ENCODE measurements around the gene ZNF385C.
"Not testable (repeated sequence)": the region's sequence is repeated elsewhere in the genome, so short reads cannot be mapped to it uniquely, and the experiment has no call there.

ZNF385C gene

GRCh38 chr17:42025936-42026335, 72.3 kb downstream of the ZNF385C start:
- Histone ChIP-seq H3K4me1 (ENCODE audit: control extremely low read depth in 1 of 4, control insufficient read depth in 4 of 4, insufficient read depth in 4 of 4, low read length in 3 of 4) (peaks cover 12 to 57% (median 48%) of the 10 kb centered on the region in 4 experiments), H3K27ac (ENCODE audit: insufficient read depth in 1 of 2, low read depth in 1 of 2, low read length in 2 of 2, poor library complexity in 1 of 2, severe bottlenecking in 2 of 2) (no peak overlapping the region), H3K36me3 (ENCODE audit: control insufficient read depth in 4 of 4, insufficient read depth in 4 of 4, low read length in 3 of 4) (peaks cover 10 to 26% (median 17%) of the 10 kb centered on the region in 4 experiments), H3K4me3 (ENCODE audit: control insufficient read depth in 1 of 7, extremely low read depth in 1 of 7, insufficient read depth in 4 of 7, low read depth in 2 of 7, low read length in 6 of 7) (no peak overlapping the region), H3K27me3 (replicated peaks in 2 of 5; ENCODE audit: control insufficient read depth in 4 of 5, insufficient read depth in 5 of 5, low read length in 4 of 5) (no peaks in the 10 kb centered on the region), H3K9me3 (ENCODE audit: control extremely low read depth in 1 of 5, control insufficient read depth in 4 of 5, insufficient read depth in 2 of 5, low read depth in 1 of 5, low read length in 4 of 5) (no peaks in the 10 kb centered on the region)
- DNase-seq: no peak
- ChIA-PET POLR2A (interaction anchor here (1.1 to 1.4 kb wide), 2 partner anchors 9 to 40 kb away, joined by 3 to 5 read pairs; partner anchors contain the start of gene DNAJC7), CTCF (interaction anchor here (0.8 to 17.9 kb wide), 20 partner anchors 8 to 233 kb away, joined by 3 to 381 read pairs (median 8); partner anchors contain the start of genes C17orf113, DHX58, DNAJC7 and KAT2A)
- WGBS (ENCODE audit: insufficient coverage): no CpG with 5 or more reads among the region's 3 CpGs

GRCh38 chr17:42025191-42025579, 73.1 kb downstream of the ZNF385C start:
- H3K27me3 ChIP-seq (replicated peaks in 2 of 5; ENCODE audit: control insufficient read depth in 4 of 5, insufficient read depth in 5 of 5, low read length in 4 of 5): no peaks in the 10 kb centered on the region
- H3K9me3 ChIP-seq (ENCODE audit: control extremely low read depth in 1 of 5, control insufficient read depth in 4 of 5, insufficient read depth in 2 of 5, low read depth in 1 of 5, low read length in 4 of 5): no peaks in the 10 kb centered on the region
- WGBS (ENCODE audit: insufficient coverage): 75% methylated on average over 6 of the region's 8 CpGs
- peak overlapping the region in 2 of 7 experiments; percentile 4 to 26 for H3K4me3 ChIP-seq (ENCODE audit: control insufficient read depth in 1 of 7, extremely low read depth in 1 of 7, insufficient read depth in 4 of 7, low read depth in 2 of 7, low read length in 6 of 7)
- peaks cover 18 to 64% (median 54%) of the 10 kb centered on the region in 4 experiments for H3K4me1 ChIP-seq (ENCODE audit: control extremely low read depth in 1 of 4, control insufficient read depth in 4 of 4, insufficient read depth in 4 of 4, low read length in 3 of 4)
- no peak for DNase-seq
- ChIA-PET CTCF (interaction anchor here (0.6 to 17.9 kb wide), 23 partner anchors 7 to 233 kb away, joined by 3 to 381 read pairs (median 7); partner anchors contain the start of genes C17orf113, DHX58, DNAJC7 and KAT2A), POLR2A (interaction anchor here (0.6 to 1.4 kb wide), 4 partner anchors 8 to 93 kb away, joined by 3 to 5 read pairs (median 3); partner anchors contain the start of gene DNAJC7)
- H3K27ac ChIP-seq (ENCODE audit: insufficient read depth in 1 of 2, low read depth in 1 of 2, low read length in 2 of 2, poor library complexity in 1 of 2, severe bottlenecking in 2 of 2): no peak overlapping the region
- H3K36me3 ChIP-seq (ENCODE audit: control insufficient read depth in 4 of 4, insufficient read depth in 4 of 4, low read length in 3 of 4): peaks cover 10 to 26% (median 17%) of the 10 kb centered on the region in 4 experiments

- Histone ChIP-seq H3K27ac (ENCODE audit: insufficient read depth in 1 of 2, low read depth in 1 of 2, low read length in 2 of 2, poor library complexity in 1 of 2, severe bottlenecking in 2 of 2) (peak overlapping the region; percentile 15 to 73), H3K9me3 (ENCODE audit: control extremely low read depth in 1 of 5, control insufficient read depth in 4 of 5, insufficient read depth in 2 of 5, low read depth in 1 of 5, low read length in 4 of 5) (no peaks in the 10 kb centered on the region), H3K4me1 (ENCODE audit: control extremely low read depth in 1 of 4, control insufficient read depth in 4 of 4, insufficient read depth in 4 of 4, low read length in 3 of 4) (peaks cover 18 to 65% (median 57%) of the 10 kb centered on the region in 4 experiments), H3K27me3 (replicated peaks in 2 of 5; ENCODE audit: control insufficient read depth in 4 of 5, insufficient read depth in 5 of 5, low read length in 4 of 5) (no peaks in the 10 kb centered on the region), H3K4me3 (ENCODE audit: control insufficient read depth in 1 of 7, extremely low read depth in 1 of 7, insufficient read depth in 4 of 7, low read depth in 2 of 7, low read length in 6 of 7) (no peak overlapping the region), H3K36me3 (ENCODE audit: control insufficient read depth in 4 of 4, insufficient read depth in 4 of 4, low read length in 3 of 4) (peaks cover 10 to 26% (median 17%) of the 10 kb centered on the region in 4 experiments)
- no peak for DNase-seq
- ChIA-PET CTCF (interaction anchor here (0.7 to 17.9 kb wide), 13 partner anchors 10 to 170 kb away, joined by 3 to 381 read pairs (median 5); partner anchors contain the start of genes CNP, DHX58 and KAT2A), POLR2A (no interaction called here)
- 98% methylated on average over 10 of the region's 15 CpGs for WGBS (ENCODE audit: insufficient coverage)
Measured at GRCh38 chr17:42023524-42024349, 74.5 kb downstream of the ZNF385C start.

- H3K9me3 ChIP-seq (ENCODE audit: control extremely low read depth in 1 of 5, control insufficient read depth in 4 of 5, insufficient read depth in 2 of 5, low read depth in 1 of 5, low read length in 4 of 5); H3K27me3 ChIP-seq (replicated peaks in 2 of 5; ENCODE audit: control insufficient read depth in 4 of 5, insufficient read depth in 5 of 5, low read length in 4 of 5); DNase-seq; POLR2A ChIA-PET: not testable (repeated sequence)
- CTCF ChIA-PET: interaction anchor here (0.9 to 17.9 kb wide), 11 partner anchors 8 to 174 kb away, joined by 3 to 381 read pairs (median 3); partner anchors contain the start of genes DHX58 and KAT2A
- Histone ChIP-seq H3K4me3 (ENCODE audit: control insufficient read depth in 1 of 7, extremely low read depth in 1 of 7, insufficient read depth in 4 of 7, low read depth in 2 of 7, low read length in 6 of 7) (peak overlapping the region; percentile 11 to 93 (median 92)), H3K36me3 (ENCODE audit: control insufficient read depth in 4 of 4, insufficient read depth in 4 of 4, low read length in 3 of 4) (peaks cover 10 to 26% (median 17%) of the 10 kb centered on the region in 4 experiments), H3K4me1 (ENCODE audit: control extremely low read depth in 1 of 4, control insufficient read depth in 4 of 4, insufficient read depth in 4 of 4, low read length in 3 of 4) (peaks cover 24 to 55% (median 46%) of the 10 kb centered on the region in 4 experiments), H3K27ac (ENCODE audit: insufficient read depth in 1 of 2, low read depth in 1 of 2, low read length in 2 of 2, poor library complexity in 1 of 2, severe bottlenecking in 2 of 2) (peak overlapping the region in 1 of 2 experiments; percentile 93)
- WGBS (ENCODE audit: insufficient coverage): 96% methylated on average over 5 of the region's 8 CpGs
Measured at GRCh38 chr17:42020845-42021244, 77.4 kb downstream of the ZNF385C start.

- DNase-seq: peak; percentile 93 to 94 (median 93)
- no peaks in the 10 kb centered on the region for H3K9me3 ChIP-seq (ENCODE audit: control extremely low read depth in 1 of 5, control insufficient read depth in 4 of 5, insufficient read depth in 2 of 5, low read depth in 1 of 5, low read length in 4 of 5)
- peak within 1 kb of the TSS; percentile 76 to 93 for H3K27ac ChIP-seq (ENCODE audit: insufficient read depth in 1 of 2, low read depth in 1 of 2, low read length in 2 of 2, poor library complexity in 1 of 2, severe bottlenecking in 2 of 2)
- H3K36me3 ChIP-seq (ENCODE audit: control insufficient read depth in 4 of 4, insufficient read depth in 4 of 4, low read length in 3 of 4): peaks cover 10 to 26% (median 17%) of the 10 kb centered on the region in 4 experiments
- WGBS (ENCODE audit: insufficient coverage): 9% methylated on average over 38 of the region's 49 CpGs
- peaks cover 25 to 52% (median 42%) of the 10 kb centered on the region in 4 experiments for H3K4me1 ChIP-seq (ENCODE audit: control extremely low read depth in 1 of 4, control insufficient read depth in 4 of 4, insufficient read depth in 4 of 4, low read length in 3 of 4)
- peak within 1 kb of the TSS; percentile 74 to 93 (median 92) for H3K4me3 ChIP-seq (ENCODE audit: control insufficient read depth in 1 of 7, extremely low read depth in 1 of 7, insufficient read depth in 4 of 7, low read depth in 2 of 7, low read length in 6 of 7)
- no peaks in the 10 kb centered on the region for H3K27me3 ChIP-seq (replicated peaks in 2 of 5; ENCODE audit: control insufficient read depth in 4 of 5, insufficient read depth in 5 of 5, low read length in 4 of 5)
- CTCF ChIA-PET: interaction anchor here (0.9 to 17.9 kb wide), 13 partner anchors 9 to 175 kb away, joined by 3 to 381 read pairs (median 4); partner anchors contain the start of genes DHX58, KAT2A and ZNF385C
- POLR2A ChIA-PET: no interaction called here
Measured at GRCh38 chr17:42019509-42020404, 78.5 kb downstream of the ZNF385C start, which contains the start of gene NKIRAS2. TSS of gene NKIRAS2 (plus strand) at chr17:42020090. CDS start at chr17:42021578, 1,488 bp downstream.

- POLR2A ChIA-PET: interaction anchor here (0.7 to 1.4 kb wide), 2 partner anchors 11 to 50 kb away, joined by 3 to 5 read pairs; no protein-coding TSS in a partner anchor
- DNase-seq: no peak
- Histone ChIP-seq H3K27ac (ENCODE audit: insufficient read depth in 1 of 2, low read depth in 1 of 2, low read length in 2 of 2, poor library complexity in 1 of 2, severe bottlenecking in 2 of 2) (no peak overlapping the region), H3K36me3 (ENCODE audit: control insufficient read depth in 4 of 4, insufficient read depth in 4 of 4, low read length in 3 of 4) (peaks cover 7 to 23% (median 15%) of the 10 kb centered on the region in 4 experiments), H3K9me3 (ENCODE audit: control extremely low read depth in 1 of 5, control insufficient read depth in 4 of 5, insufficient read depth in 2 of 5, low read depth in 1 of 5, low read length in 4 of 5) (no peaks in the 10 kb centered on the region), H3K4me1 (ENCODE audit: control extremely low read depth in 1 of 4, control insufficient read depth in 4 of 4, insufficient read depth in 4 of 4, low read length in 3 of 4) (peaks cover 18 to 44% (median 36%) of the 10 kb centered on the region in 4 experiments), H3K27me3 (replicated peaks in 2 of 5; ENCODE audit: control insufficient read depth in 4 of 5, insufficient read depth in 5 of 5, low read length in 4 of 5) (no peaks in the 10 kb centered on the region), H3K4me3 (ENCODE audit: control insufficient read depth in 1 of 7, extremely low read depth in 1 of 7, insufficient read depth in 4 of 7, low read depth in 2 of 7, low read length in 6 of 7) (no peak overlapping the region)
- CTCF ChIA-PET: interaction anchor here (1.1 to 17.9 kb wide), 11 partner anchors 7 to 92 kb away, joined by 3 to 381 read pairs (median 6); partner anchors contain the start of genes DHX58, KAT2A and ZNF385C
- WGBS (ENCODE audit: insufficient coverage): 100% methylated on average over 2 of the region's 4 CpGs
Measured at GRCh38 chr17:42018988-42019387, 79.3 kb downstream of the ZNF385C start.

Data from common myeloid progenitor, CD34-positive (primary cell).